ENCODE data around the gene KIAA1328. TPM values are rescaled to one million over a fixed set of nuclear protein-coding genes. Genes with fewer than 3 reads are reported as not detected.

The KIAA1328 gene
- total and polyA plus RNA-seq, 4 donors = 0.95 to 7.4 (median 2.9) TPM

DNA sequence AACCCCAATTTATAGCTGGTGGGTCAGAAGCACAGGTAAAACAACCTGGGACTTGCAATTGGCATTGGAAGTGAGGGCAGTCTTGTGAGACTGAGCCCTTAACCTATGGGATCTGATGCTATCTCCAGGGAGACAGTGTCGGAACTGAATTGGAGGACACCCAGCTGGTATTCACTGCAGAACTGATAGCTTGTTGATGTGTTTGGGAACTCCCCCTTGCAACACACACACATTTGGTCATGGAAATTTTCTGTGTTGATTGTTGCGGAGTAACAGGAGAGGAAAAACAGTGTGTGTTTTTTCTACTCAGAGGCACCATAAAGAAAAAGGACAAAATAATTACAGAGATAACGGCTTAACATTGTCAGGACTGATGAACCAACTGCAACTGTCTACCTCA is 16.2 kb upstream of the KIAA1328 start:
- no peaks in the 10 kb centered on the region for H3K27me3 ChIP-seq (ENCODE audit: control insufficient read depth in 4 of 4, insufficient read depth in 4 of 4, low read length in 3 of 4)
- 91% methylated on average over 3 of the region's 3 CpGs for WGBS
- peaks cover 0 to 3% (median 2%) of the 10 kb centered on the region in 4 donors for H3K36me3 ChIP-seq (ENCODE audit: control insufficient read depth in 4 of 4, insufficient read depth in 3 of 4, low read depth in 1 of 4, low read length in 3 of 4)
- no peak overlapping the region for H3K27ac ChIP-seq (ENCODE audit: low read depth in 1 of 2, low read length in 2 of 2)
- H3K4me1 ChIP-seq (ENCODE audit: control insufficient read depth in 4 of 4, insufficient read depth in 4 of 4, low read length in 3 of 4) = peaks cover 0 to 3% (median 1%) of the 10 kb centered on the region in 4 donors
- H3K9ac ChIP-seq (ENCODE audit: low read depth in 1 of 2, low read length in 2 of 2) = no peak overlapping the region
- no peak overlapping the region for H3K4me3 ChIP-seq (ENCODE audit: low read depth in 1 of 3, low read length in 3 of 3)
- no peak for TF ChIP-seq GABPA (IDR thresholded peaks at IDR 0.05 in 1 of 2, conservative IDR thresholded peaks at IDR 0.05 in 1 of 2)
- TF ChIP-seq TAF1 (conservative IDR thresholded peaks at IDR 0.05) = no peak
- TF ChIP-seq HNF4A (conservative IDR thresholded peaks at IDR 0.05) = no peak
- no peak for TF ChIP-seq ATF3 (IDR thresholded peaks at IDR 0.05)
- no peak for TF ChIP-seq FOXA1 (IDR thresholded peaks at IDR 0.05)
- no peak for TF ChIP-seq NR2F2 (IDR thresholded peaks at IDR 0.05)
- TF ChIP-seq, protein P1, sequence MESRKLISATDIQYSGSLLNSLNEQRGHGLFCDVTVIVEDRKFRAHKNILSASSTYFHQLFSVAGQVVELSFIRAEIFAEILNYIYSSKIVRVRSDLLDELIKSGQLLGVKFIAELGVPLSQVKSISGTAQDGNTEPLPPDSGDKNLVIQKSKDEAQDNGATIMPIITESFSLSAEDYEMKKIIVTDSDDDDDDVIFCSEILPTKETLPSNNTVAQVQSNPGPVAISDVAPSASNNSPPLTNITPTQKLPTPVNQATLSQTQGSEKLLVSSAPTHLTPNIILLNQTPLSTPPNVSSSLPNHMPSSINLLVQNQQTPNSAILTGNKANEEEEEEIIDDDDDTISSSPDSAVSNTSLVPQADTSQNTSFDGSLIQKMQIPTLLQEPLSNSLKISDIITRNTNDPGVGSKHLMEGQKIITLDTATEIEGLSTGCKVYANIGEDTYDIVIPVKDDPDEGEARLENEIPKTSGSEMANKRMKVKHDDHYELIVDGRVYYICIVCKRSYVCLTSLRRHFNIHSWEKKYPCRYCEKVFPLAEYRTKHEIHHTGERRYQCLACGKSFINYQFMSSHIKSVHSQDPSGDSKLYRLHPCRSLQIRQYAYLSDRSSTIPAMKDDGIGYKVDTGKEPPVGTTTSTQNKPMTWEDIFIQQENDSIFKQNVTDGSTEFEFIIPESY (IDR thresholded peaks at IDR 0.05) = no peak
- TF ChIP-seq YY1 (IDR thresholded peaks at IDR 0.05) = no peak
- TF ChIP-seq FOXA2 (IDR thresholded peaks at IDR 0.05) = no peak
- TF ChIP-seq, protein P2, sequence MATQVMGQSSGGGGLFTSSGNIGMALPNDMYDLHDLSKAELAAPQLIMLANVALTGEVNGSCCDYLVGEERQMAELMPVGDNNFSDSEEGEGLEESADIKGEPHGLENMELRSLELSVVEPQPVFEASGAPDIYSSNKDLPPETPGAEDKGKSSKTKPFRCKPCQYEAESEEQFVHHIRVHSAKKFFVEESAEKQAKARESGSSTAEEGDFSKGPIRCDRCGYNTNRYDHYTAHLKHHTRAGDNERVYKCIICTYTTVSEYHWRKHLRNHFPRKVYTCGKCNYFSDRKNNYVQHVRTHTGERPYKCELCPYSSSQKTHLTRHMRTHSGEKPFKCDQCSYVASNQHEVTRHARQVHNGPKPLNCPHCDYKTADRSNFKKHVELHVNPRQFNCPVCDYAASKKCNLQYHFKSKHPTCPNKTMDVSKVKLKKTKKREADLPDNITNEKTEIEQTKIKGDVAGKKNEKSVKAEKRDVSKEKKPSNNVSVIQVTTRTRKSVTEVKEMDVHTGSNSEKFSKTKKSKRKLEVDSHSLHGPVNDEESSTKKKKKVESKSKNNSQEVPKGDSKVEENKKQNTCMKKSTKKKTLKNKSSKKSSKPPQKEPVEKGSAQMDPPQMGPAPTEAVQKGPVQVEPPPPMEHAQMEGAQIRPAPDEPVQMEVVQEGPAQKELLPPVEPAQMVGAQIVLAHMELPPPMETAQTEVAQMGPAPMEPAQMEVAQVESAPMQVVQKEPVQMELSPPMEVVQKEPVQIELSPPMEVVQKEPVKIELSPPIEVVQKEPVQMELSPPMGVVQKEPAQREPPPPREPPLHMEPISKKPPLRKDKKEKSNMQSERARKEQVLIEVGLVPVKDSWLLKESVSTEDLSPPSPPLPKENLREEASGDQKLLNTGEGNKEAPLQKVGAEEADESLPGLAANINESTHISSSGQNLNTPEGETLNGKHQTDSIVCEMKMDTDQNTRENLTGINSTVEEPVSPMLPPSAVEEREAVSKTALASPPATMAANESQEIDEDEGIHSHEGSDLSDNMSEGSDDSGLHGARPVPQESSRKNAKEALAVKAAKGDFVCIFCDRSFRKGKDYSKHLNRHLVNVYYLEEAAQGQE (IDR thresholded peaks at IDR 0.05) = no peak
- TF ChIP-seq SP1 (IDR thresholded peaks at IDR 0.05) = no peak
- no peak for TF ChIP-seq HNF4G (IDR thresholded peaks at IDR 0.05)
- TF ChIP-seq RXRA (IDR thresholded peaks at IDR 0.05) = no peak
- no peak for DNase-seq (ENCODE audit: low spot score)
- H3K9me3 ChIP-seq (ENCODE audit: control insufficient read depth in 4 of 4, low read length in 3 of 4) = no peaks in the 10 kb centered on the region

DNA sequence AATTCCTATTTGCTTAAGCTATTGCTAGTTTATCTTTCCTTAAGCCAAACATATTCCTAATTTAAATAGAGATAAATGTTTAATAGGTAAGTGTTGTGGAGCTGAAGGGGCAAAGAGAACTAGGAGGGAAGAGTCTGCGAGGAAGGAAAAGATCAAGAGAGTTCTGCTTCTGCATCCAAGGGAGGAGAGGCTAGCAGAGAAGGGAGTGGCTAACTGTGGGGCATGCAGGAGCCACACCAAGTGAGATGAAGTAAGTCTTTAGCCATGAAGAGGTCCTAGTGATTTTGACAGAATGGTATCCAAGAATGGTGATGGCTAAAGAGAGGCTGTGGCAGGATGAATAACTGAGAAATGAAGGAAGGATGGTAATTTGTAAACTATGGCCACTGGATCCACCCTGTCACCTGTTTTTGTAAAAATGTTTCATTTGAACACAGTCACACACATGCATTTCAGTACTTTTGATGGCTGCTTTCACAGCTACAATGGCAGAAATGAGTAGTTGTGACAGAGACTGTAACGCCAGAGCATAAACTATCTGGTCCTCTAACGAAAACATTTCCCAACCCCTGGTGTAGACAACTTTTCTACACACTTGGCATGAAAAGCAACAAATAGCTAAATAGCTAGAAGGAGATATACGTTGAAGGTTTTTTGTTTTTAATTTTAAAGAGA is 15.7 kb upstream of the KIAA1328 start:
- no peak overlapping the region for H3K9ac ChIP-seq (ENCODE audit: low read depth in 1 of 2, low read length in 2 of 2)
- no peak overlapping the region for H3K4me3 ChIP-seq (ENCODE audit: low read depth in 1 of 3, low read length in 3 of 3)
- no peaks in the 10 kb centered on the region for H3K9me3 ChIP-seq (ENCODE audit: control insufficient read depth in 4 of 4, low read length in 3 of 4)
- H3K27ac ChIP-seq (ENCODE audit: low read depth in 1 of 2, low read length in 2 of 2) = no peak overlapping the region
- H3K27me3 ChIP-seq (ENCODE audit: control insufficient read depth in 4 of 4, insufficient read depth in 4 of 4, low read length in 3 of 4) = no peaks in the 10 kb centered on the region
- peaks cover 0 to 3% (median 1%) of the 10 kb centered on the region in 4 donors for H3K4me1 ChIP-seq (ENCODE audit: control insufficient read depth in 4 of 4, insufficient read depth in 4 of 4, low read length in 3 of 4)
- 90% methylated on average over 4 of the region's 4 CpGs for WGBS
- DNase-seq (ENCODE audit: low spot score) = no peak
- peaks cover 0 to 4% (median 3%) of the 10 kb centered on the region in 4 donors for H3K36me3 ChIP-seq (ENCODE audit: control insufficient read depth in 4 of 4, insufficient read depth in 3 of 4, low read depth in 1 of 4, low read length in 3 of 4)
- TF ChIP-seq TAF1 (conservative IDR thresholded peaks at IDR 0.05) (no peak), SP1 (IDR thresholded peaks at IDR 0.05) (no peak), RXRA (IDR thresholded peaks at IDR 0.05) (no peak), ATF3 (IDR thresholded peaks at IDR 0.05) (no peak), NR2F2 (IDR thresholded peaks at IDR 0.05) (no peak)
- TF ChIP-seq, protein P1 (IDR thresholded peaks at IDR 0.05) = no peak
- TF ChIP-seq, protein P3, sequence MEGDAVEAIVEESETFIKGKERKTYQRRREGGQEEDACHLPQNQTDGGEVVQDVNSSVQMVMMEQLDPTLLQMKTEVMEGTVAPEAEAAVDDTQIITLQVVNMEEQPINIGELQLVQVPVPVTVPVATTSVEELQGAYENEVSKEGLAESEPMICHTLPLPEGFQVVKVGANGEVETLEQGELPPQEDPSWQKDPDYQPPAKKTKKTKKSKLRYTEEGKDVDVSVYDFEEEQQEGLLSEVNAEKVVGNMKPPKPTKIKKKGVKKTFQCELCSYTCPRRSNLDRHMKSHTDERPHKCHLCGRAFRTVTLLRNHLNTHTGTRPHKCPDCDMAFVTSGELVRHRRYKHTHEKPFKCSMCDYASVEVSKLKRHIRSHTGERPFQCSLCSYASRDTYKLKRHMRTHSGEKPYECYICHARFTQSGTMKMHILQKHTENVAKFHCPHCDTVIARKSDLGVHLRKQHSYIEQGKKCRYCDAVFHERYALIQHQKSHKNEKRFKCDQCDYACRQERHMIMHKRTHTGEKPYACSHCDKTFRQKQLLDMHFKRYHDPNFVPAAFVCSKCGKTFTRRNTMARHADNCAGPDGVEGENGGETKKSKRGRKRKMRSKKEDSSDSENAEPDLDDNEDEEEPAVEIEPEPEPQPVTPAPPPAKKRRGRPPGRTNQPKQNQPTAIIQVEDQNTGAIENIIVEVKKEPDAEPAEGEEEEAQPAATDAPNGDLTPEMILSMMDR (IDR thresholded peaks at IDR 0.05; ENCODE audit: low read depth, low read length, missing input control) = no peak
